Caco-2 (cell line): ENCODE data around the gene MFSD1. TPM values are rescaled to one million over a fixed set of nuclear protein-coding genes. Genes with fewer than 3 reads are reported as not detected.

Experiments
- BruUV-seq: library from RNA; stranded (reverse); fragments of 400-500 nt; replicated peaks from 2 replicates; lab custom pipeline; 2021; lab: Mats Ljungman, UMichigan
- CTCF ChIA-PET: fragments of 300-600 bp; sonication (Branson Sonifier 250); formaldehyde crosslinking; loops from one replicate; lab custom pipeline; 2022; ENCODE audit warnings: antibody characterized with exemption; lab: Charles Lee
- POLR2A ChIA-PET: fragments of 300-600 bp; sonication (Branson Sonifier 250); formaldehyde crosslinking; loops from one replicate; lab custom pipeline; 2022; ENCODE audit warnings: antibody characterized with exemption; lab: Charles Lee
- DNase-seq, 2 experiments: peaks; one replicate each; pipeline versions ENCODE4 v3.0.0 to v3.0.0-alpha.2; 2020 to 2022
- H3K27me3 ChIP-seq: replicated peaks from 2 replicates; pipeline ENCODE4 v1.6.0; 2011; ENCODE audit warnings: low read length; ENCODE audit not compliant: control insufficient read depth, insufficient read depth
- H3K36me3 ChIP-seq: 2 replicates; pipeline ENCODE4 v1.5.1; 2011; ENCODE audit warnings: low read length; ENCODE audit not compliant: control insufficient read depth, insufficient read depth
- H3K4me1 ChIP-seq: fragments of 250-450 bp; sonication (Bioruptor Pico); 2 replicates; pipeline ENCODE4 v1.5.1; 2020; ENCODE audit warnings: mild to moderate bottlenecking
- H3K4me3 ChIP-seq: 2 replicates; pipeline ENCODE4 v1.5.1; 2011; ENCODE audit warnings: low read depth, mild to moderate bottlenecking, control low read depth, low read length
- H3K9me3 ChIP-seq: fragments of 250-450 bp; sonication (Bioruptor Pico); 2 replicates; pipeline ENCODE4 v1.5.1; 2020; ENCODE audit warnings: mild to moderate bottlenecking, moderate library complexity
- H3K27ac Mint-ChIP-seq: one replicate; pipeline ENCODE4 v1.8.0; 2022; ENCODE audit warnings: mixed read lengths; ENCODE audit not compliant: unreplicated experiment
- H3K27me3 Mint-ChIP-seq: one replicate; pipeline ENCODE4 v1.8.0; 2022; ENCODE audit warnings: mixed read lengths; ENCODE audit not compliant: insufficient read depth, unreplicated experiment
- H3K36me3 Mint-ChIP-seq: one replicate; pipeline ENCODE4 v1.8.0; 2022; ENCODE audit warnings: mild to moderate bottlenecking, mixed read lengths; ENCODE audit not compliant: insufficient read depth, unreplicated experiment
- H3K4me1 Mint-ChIP-seq: one replicate; pipeline ENCODE4 v1.8.0; 2022; ENCODE audit warnings: low read depth, mixed read lengths; ENCODE audit not compliant: unreplicated experiment
- H3K4me3 Mint-ChIP-seq: one replicate; pipeline ENCODE4 v1.8.0; 2022; ENCODE audit warnings: mild to moderate bottlenecking, moderate library complexity, mixed read lengths; ENCODE audit not compliant: unreplicated experiment
- H3K9me3 Mint-ChIP-seq: one replicate; pipeline ENCODE4 v1.8.0; 2022; ENCODE audit warnings: mixed read lengths; ENCODE audit not compliant: unreplicated experiment
- CTCF ChIP-seq, 2 experiments: fragments of 200-600 bp in 1 of 2; IDR thresholded peaks; 1 replicate in 1 of 2; 2 replicates in 1 of 2; pipeline versions ENCODE4 v1.5.1 to v1.8.0; 2011 to 2022; ENCODE audit warnings: antibody characterized with exemption in 1 of 2, control low read depth in 1 of 2, inconsistent platforms in 1 of 2, low read depth in 1 of 2, low read length in 1 of 2, mild to moderate bottlenecking in 1 of 2, moderate library complexity in 1 of 2; ENCODE audit not compliant: insufficient read depth in 1 of 2, severe bottlenecking in 1 of 2, unreplicated experiment in 1 of 2
- intact Hi-C: fragments of 100-400 bp; cut with micrococcal nuclease; formaldehyde crosslinking; loops from one replicate; pipeline ENCODE4 v1.10.0; 2022; ENCODE audit not compliant: unreplicated experiment
- total RNA-seq: library from RNA; stranded (reverse); gene quantifications from 2 replicates; pipeline ENCODE4 v1.2.3, GENCODE V29; 2022

The MFSD1 gene
- total RNA-seq, 1 experiment from 2014 or later = 16.9 TPM

GRCh38 chr3:158809642-158810041, 7.8 kb downstream of the MFSD1 start:
- no peak for TF ChIP-seq CTCF (IDR thresholded peaks at IDR 0.05; ENCODE audit: insufficient read depth in 1 of 2, low read depth in 1 of 2, low read length in 1 of 2, severe bottlenecking in 1 of 2, unreplicated experiment in 1 of 2)
- no TSS peak for BruUV-seq

GRCh38 chr3:158810823-158811724, 9.2 kb downstream of the MFSD1 start:
- no peaks in the 10 kb centered on the region; the same call in 1 of the 2 replicates for H3K36me3 ChIP-seq
- no TSS peak for BruUV-seq
- Mint-ChIP-seq H3K27ac (no peak overlapping the region), H3K36me3 (no peaks in the 10 kb centered on the region), H3K4me1 (no peaks in the 10 kb centered on the region), H3K9me3 (no peaks in the 10 kb centered on the region), H3K4me3 (no peak overlapping the region), H3K27me3 (no peaks in the 10 kb centered on the region)
- H3K9me3 ChIP-seq = no peaks in the 10 kb centered on the region
- CTCF ChIA-PET = no interaction called here
- H3K4me3 ChIP-seq = no peak overlapping the region
- H3K27me3 ChIP-seq = no peaks in the 10 kb centered on the region
- no peak for DNase-seq
- POLR2A ChIA-PET = no interaction called here
- H3K4me1 ChIP-seq = no peaks in the 10 kb centered on the region
- intact Hi-C loops = no loop called here
- no peak for TF ChIP-seq CTCF (IDR thresholded peaks at IDR 0.05; ENCODE audit: insufficient read depth in 1 of 2, low read depth in 1 of 2, low read length in 1 of 2, severe bottlenecking in 1 of 2, unreplicated experiment in 1 of 2)

More at GRCh38 chr3:158809642-158810041, 7.8 kb downstream of the MFSD1 start:
- Mint-ChIP-seq H3K27me3 (no peaks in the 10 kb centered on the region), H3K4me1 (no peaks in the 10 kb centered on the region), H3K36me3 (no peaks in the 10 kb centered on the region), H3K4me3 (no peak overlapping the region), H3K27ac (no peak overlapping the region), H3K9me3 (no peaks in the 10 kb centered on the region)
- no peaks in the 10 kb centered on the region for H3K4me1 ChIP-seq
- H3K9me3 ChIP-seq = no peaks in the 10 kb centered on the region
- no peaks in the 10 kb centered on the region for H3K27me3 ChIP-seq
- intact Hi-C loops = no loop called here
- CTCF ChIA-PET = interaction anchor here (0.7 kb wide), 1 partner anchor 15 kb away, joined by 4 read pairs; no protein-coding TSS in a partner anchor
- no peaks in the 10 kb centered on the region; the same call in 1 of the 2 replicates for H3K36me3 ChIP-seq
- no peak overlapping the region for H3K4me3 ChIP-seq
- no peak for DNase-seq
- POLR2A ChIA-PET = no interaction called here

GRCh38 chr3:158819282-158819681, 17.4 kb downstream of the MFSD1 start:
- no peaks in the 10 kb centered on the region for H3K9me3 ChIP-seq
- no peaks in the 10 kb centered on the region for H3K36me3 ChIP-seq
- TF ChIP-seq CTCF (IDR thresholded peaks at IDR 0.05; ENCODE audit: insufficient read depth in 1 of 2, low read depth in 1 of 2, low read length in 1 of 2, severe bottlenecking in 1 of 2, unreplicated experiment in 1 of 2) = no peak
- H3K9me3 Mint-ChIP-seq = no peaks in the 10 kb centered on the region
- ChIA-PET CTCF (interaction anchor here (0.5 to 0.6 kb wide), 2 partner anchors 30 to 1213 kb away, joined by 3 read pairs; no protein-coding TSS in a partner anchor), POLR2A (no interaction called here)
- H3K4me1 ChIP-seq = no peaks in the 10 kb centered on the region
- H3K36me3 Mint-ChIP-seq = no peaks in the 10 kb centered on the region
- H3K4me3 Mint-ChIP-seq = no peak overlapping the region
- no peaks in the 10 kb centered on the region for H3K27me3 Mint-ChIP-seq
- no peaks in the 10 kb centered on the region for H3K4me1 Mint-ChIP-seq
- H3K27ac Mint-ChIP-seq = no peak overlapping the region
- no TSS peak for BruUV-seq
- intact Hi-C loops = no loop called here
- no peak for DNase-seq
- H3K27me3 ChIP-seq = no peaks in the 10 kb centered on the region
- H3K4me3 ChIP-seq = no peak overlapping the region
